GM12864 (cell line): ENCODE results near the gene OCLN.
"Not testable (repeated sequence)": the region's sequence is repeated elsewhere in the genome, so short reads cannot be mapped to it uniquely, and the experiment has no call there.

Experiments used
- DNase-seq: peaks from one replicate; pipeline ENCODE4 v3.0.0-alpha.2; 2011; ENCODE audit warnings: low read depth
- H3K4me3 ChIP-seq: 2 replicates; pipeline ENCODE4 v1.5.1; 2011; ENCODE audit warnings: mild to moderate bottlenecking, low read depth, low read length, control low read depth
- CTCF ChIP-seq: IDR thresholded peaks from 2 replicates; pipeline ENCODE4 v1.5.1; 2011; ENCODE audit warnings: low read depth, mild to moderate bottlenecking, moderate library complexity, low read length, control low read depth, inconsistent platforms; ENCODE audit errors: missing control alignments

Gene OCLN

GRCh38 chr5:69504036-69504435 is 11.4 kb downstream of the OCLN start:
- TF ChIP-seq CTCF, result no peak
- H3K4me3 ChIP-seq, result no peak overlapping the region
- no peak for DNase-seq

- TF ChIP-seq CTCF, result no peak
- no peak overlapping the region for H3K4me3 ChIP-seq
- no peak for DNase-seq
These were observed 12.7 kb downstream of the OCLN start for GRCh38 chr5:69505306-69505705.

- TF ChIP-seq CTCF, result no peak
- no peak overlapping the region for H3K4me3 ChIP-seq
- no peak for DNase-seq
These were observed 16.6 kb downstream of the OCLN start for GRCh38 chr5:69509212-69509611.

GRCh38 chr5:69510694-69511093 is 18.1 kb downstream of the OCLN start:
- no peak for DNase-seq
- H3K4me3 ChIP-seq, result no peak overlapping the region
- no peak for TF ChIP-seq CTCF

GRCh38 chr5:69512740-69513260 is 20.2 kb downstream of the OCLN start:
- H3K4me3 ChIP-seq, result no peak overlapping the region

GRCh38 chr5:69515570-69515969 is 23.0 kb downstream of the OCLN start:
- not testable (repeated sequence) for H3K4me3 ChIP-seq, DNase-seq

More at GRCh38 chr5:69512740-69513260, 20.2 kb downstream of the OCLN start:
- TF ChIP-seq CTCF, result no peak
- no peak for DNase-seq

- H3K4me3 ChIP-seq, result no peak overlapping the region
- TF ChIP-seq CTCF, result no peak
- DNase-seq, result no peak
These were observed 24.2 kb downstream of the OCLN start for GRCh38 chr5:69516769-69517168.
